Nephron (organoid): ENCODE data around the gene FASLG.

Source experiments
- H3K27ac Mint-ChIP-seq, 3 experiments: 2 replicates each; pipeline ENCODE4 v1.8.0; 2020; ENCODE audit warnings: mixed read lengths in 3 of 3, mild to moderate bottlenecking in 2 of 3, moderate library complexity in 1 of 3
- H3K27me3 Mint-ChIP-seq: 2 replicates; pipeline ENCODE4 v1.8.0; 2021; ENCODE audit warnings: low read depth, mild to moderate bottlenecking, moderate library complexity, mixed read lengths
- H3K36me3 Mint-ChIP-seq: 2 replicates; pipeline ENCODE4 v1.8.0; 2020; ENCODE audit warnings: low read depth, mixed read lengths
- H3K4me1 Mint-ChIP-seq: 2 replicates; pipeline ENCODE4 v1.8.0; 2020; ENCODE audit warnings: mixed read lengths
- H3K4me3 Mint-ChIP-seq, 3 experiments: 2 replicates each; pipeline ENCODE4 v1.8.0; 2020; ENCODE audit warnings: mild to moderate bottlenecking in 3 of 3, mixed read lengths in 3 of 3, moderate library complexity in 2 of 3
- H3K9me3 Mint-ChIP-seq: 2 replicates; pipeline ENCODE4 v1.8.0; 2020; ENCODE audit warnings: mixed read lengths
- CTCF ChIP-seq, 3 experiments: fragments of 200-600 bp; sonication (generic); IDR thresholded peaks; one replicate each; pipeline ENCODE4 v1.5.0; 2021; ENCODE audit warnings: antibody characterized with exemption in 3 of 3; ENCODE audit not compliant: unreplicated experiment in 3 of 3

Gene FASLG

DNA sequence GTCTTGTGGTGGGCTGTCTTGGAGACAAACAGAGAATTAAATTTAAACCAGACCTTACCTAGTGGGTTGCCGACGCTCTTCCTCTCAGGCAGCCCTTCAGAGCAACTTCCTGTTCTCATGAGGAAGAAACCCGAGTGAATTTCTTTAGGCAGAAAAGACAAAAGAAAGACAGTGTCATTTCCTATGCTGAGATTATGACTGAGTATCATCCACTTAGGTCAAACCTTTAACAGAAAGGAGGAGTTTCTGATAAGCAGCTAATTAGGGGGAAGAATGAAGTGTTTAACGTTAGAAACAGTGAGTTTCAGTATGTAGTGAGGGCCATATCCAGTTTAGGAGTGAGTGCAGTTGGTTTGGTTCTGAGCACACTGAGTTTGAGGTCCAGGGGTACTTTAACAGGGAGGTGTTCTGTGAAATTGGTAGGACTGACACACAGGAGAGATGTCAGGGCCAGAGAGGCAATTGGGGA, 38.7 kb downstream of the FASLG start:
- Mint-ChIP-seq H3K9me3 (no peaks in the 10 kb centered on the region), H3K4me1 (peaks cover 4% of the 10 kb centered on the region), H3K27ac (no peak overlapping the region), H3K4me3 (no peak overlapping the region), H3K36me3 (no peaks in the 10 kb centered on the region), H3K27me3 (no peaks in the 10 kb centered on the region)
- TF ChIP-seq CTCF (IDR thresholded peaks at IDR 0.05; ENCODE audit: unreplicated experiment in 3 of 3) = no peak

- Mint-ChIP-seq H3K27ac (no peak overlapping the region), H3K4me1 (peaks cover 4% of the 10 kb centered on the region), H3K9me3 (no peaks in the 10 kb centered on the region), H3K4me3 (no peak overlapping the region), H3K27me3 (no peaks in the 10 kb centered on the region), H3K36me3 (no peaks in the 10 kb centered on the region)
- no peak for TF ChIP-seq CTCF (IDR thresholded peaks at IDR 0.05; ENCODE audit: unreplicated experiment in 3 of 3)
Measured at GRCh38 chr1:172698224-172698623, 39.3 kb downstream of the FASLG start.

- no peak overlapping the region for H3K4me3 Mint-ChIP-seq
- no peaks in the 10 kb centered on the region for H3K36me3 Mint-ChIP-seq
- no peaks in the 10 kb centered on the region for H3K9me3 Mint-ChIP-seq
- no peak overlapping the region for H3K27ac Mint-ChIP-seq
- no peak for TF ChIP-seq CTCF (IDR thresholded peaks at IDR 0.05; ENCODE audit: unreplicated experiment in 3 of 3)
- no peaks in the 10 kb centered on the region for H3K27me3 Mint-ChIP-seq
- peaks cover 4% of the 10 kb centered on the region for H3K4me1 Mint-ChIP-seq
Measured at GRCh38 chr1:172699111-172699510, 40.2 kb downstream of the FASLG start.

DNA sequence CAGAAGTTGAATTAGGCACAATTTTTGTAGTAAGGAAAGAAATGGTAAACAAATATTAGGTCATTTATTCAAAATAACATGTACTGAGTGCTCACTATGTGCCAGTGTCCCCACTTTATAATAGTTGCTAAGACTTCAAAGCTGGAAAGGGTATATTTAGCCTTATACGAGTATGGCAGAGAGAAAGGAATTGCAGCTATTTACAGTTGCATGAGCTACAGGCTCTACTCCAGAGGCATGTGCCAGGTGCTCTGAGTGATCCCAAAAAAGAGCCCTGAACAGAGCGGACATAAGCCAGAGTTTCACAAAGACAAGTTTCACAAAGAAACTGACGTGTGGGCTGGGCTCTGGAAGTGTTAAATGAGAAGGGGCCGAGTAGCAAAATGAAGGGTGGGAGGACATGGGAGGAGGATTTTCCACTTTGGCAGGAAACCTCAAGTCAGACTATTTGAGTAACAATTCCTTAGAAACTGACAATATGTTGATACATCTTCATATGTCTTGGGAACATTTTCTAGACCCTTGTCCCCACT, 40.9 kb downstream of the FASLG start:
- Mint-ChIP-seq H3K36me3 (no peaks in the 10 kb centered on the region), H3K27ac (no peak overlapping the region), H3K9me3 (no peaks in the 10 kb centered on the region), H3K27me3 (no peaks in the 10 kb centered on the region), H3K4me3 (no peak overlapping the region), H3K4me1 (peaks cover 4% of the 10 kb centered on the region)
- TF ChIP-seq CTCF (IDR thresholded peaks at IDR 0.05; ENCODE audit: unreplicated experiment in 3 of 3) = no peak

DNA sequence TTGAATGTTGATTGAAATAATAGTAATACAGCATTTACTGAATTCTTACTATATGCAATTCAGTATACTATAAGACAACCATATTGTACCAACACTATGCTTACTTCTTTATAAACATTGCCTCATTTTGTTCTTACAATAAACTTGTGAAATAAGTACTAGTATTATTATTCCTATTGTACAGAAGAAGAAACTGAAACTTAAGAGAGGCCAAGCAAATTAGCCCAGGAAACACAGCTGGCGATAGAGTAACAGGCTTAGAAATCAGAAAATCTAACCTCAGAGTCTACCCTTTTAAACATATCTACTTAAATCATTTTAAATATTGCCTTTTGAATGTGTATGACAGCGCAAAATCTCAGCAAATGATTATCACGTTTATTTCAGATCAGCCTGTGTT, 41.7 kb downstream of the FASLG start:
- Mint-ChIP-seq H3K4me1 (peaks cover 4% of the 10 kb centered on the region), H3K36me3 (no peaks in the 10 kb centered on the region), H3K27me3 (no peaks in the 10 kb centered on the region), H3K9me3 (no peaks in the 10 kb centered on the region), H3K4me3 (no peak overlapping the region), H3K27ac (no peak overlapping the region)
- no peak for TF ChIP-seq CTCF (IDR thresholded peaks at IDR 0.05; ENCODE audit: unreplicated experiment in 3 of 3)

GRCh38 chr1:172704001-172704400, 45.1 kb downstream of the FASLG start:
- no peak overlapping the region for H3K4me3 Mint-ChIP-seq
- H3K9me3 Mint-ChIP-seq = no peaks in the 10 kb centered on the region
- no peak for TF ChIP-seq CTCF (IDR thresholded peaks at IDR 0.05; ENCODE audit: unreplicated experiment in 3 of 3)

More at GRCh38 chr1:172704001-172704400, 45.1 kb downstream of the FASLG start:
- Mint-ChIP-seq H3K4me1 (peaks cover 13% of the 10 kb centered on the region), H3K27me3 (no peaks in the 10 kb centered on the region), H3K27ac (no peak overlapping the region), H3K36me3 (no peaks in the 10 kb centered on the region)
